ENCODE measurements around the gene NUPR1. TPM values are rescaled to one million over a fixed set of nuclear protein-coding genes. Genes with fewer than 3 reads are reported as not detected.
A peak's percentile ranks its signal among the peaks of the same experiment; 100 is the strongest.

Gene NUPR1
- total and polyA plus RNA-seq, 2 of the 13 experiments (the other 11 are each of a cell fraction or from before 2014, with no cell fraction given), result 18.0 to 25.6 TPM

DNA sequence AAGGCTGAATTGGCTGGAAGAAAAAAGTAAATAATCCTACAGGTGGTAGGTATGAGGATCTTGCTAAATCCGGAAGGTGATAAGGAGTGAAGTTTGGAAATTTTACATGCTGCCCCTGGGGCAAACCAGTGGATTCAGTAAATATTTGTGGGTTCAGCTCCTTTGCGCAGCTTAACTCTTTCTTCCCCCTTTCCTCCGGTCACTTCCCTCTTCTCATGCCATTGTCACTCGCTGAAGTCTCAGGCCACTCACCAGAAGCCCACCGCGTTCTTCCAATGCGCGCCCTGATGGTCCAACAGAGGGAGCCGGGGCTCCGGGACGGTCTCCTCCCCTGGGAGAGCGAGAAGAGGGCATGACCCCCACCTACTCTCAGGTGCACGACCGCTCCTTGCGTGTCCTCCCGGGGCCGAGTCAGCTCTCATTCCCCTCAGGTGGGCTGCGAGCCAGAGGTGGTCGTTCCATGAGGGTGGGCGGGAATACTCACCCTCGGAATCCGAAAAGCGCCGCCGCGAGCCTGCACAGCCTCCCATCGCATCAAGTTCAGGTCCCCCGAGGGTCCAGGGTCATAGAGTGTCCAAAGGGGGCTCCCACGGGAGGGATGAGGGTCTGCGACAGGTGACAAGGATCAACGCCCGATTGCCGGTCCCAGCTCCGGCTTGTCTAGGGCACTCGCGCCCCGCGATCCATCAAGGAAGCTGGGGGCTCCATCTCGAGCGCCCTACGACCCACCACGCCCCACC, 47.4 kb downstream of the NUPR1 start (continued):
- TF ChIP-seq, protein P1, sequence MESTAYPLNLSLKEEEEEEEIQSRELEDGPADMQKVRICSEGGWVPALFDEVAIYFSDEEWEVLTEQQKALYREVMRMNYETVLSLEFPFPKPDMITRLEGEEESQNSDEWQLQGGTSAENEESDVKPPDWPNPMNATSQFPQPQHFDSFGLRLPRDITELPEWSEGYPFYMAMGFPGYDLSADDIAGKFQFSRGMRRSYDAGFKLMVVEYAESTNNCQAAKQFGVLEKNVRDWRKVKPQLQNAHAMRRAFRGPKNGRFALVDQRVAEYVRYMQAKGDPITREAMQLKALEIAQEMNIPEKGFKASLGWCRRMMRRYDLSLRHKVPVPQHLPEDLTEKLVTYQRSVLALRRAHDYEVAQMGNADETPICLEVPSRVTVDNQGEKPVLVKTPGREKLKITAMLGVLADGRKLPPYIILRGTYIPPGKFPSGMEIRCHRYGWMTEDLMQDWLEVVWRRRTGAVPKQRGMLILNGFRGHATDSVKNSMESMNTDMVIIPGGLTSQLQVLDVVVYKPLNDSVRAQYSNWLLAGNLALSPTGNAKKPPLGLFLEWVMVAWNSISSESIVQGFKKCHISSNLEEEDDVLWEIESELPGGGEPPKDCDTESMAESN (CRISPR knock-in tag; conservative IDR thresholded peaks at IDR 0.05), result peak; percentile 38; the same call in 1 of the 2 replicates
- TF ChIP-seq YY1 (IDR thresholded peaks at IDR 0.05; ENCODE audit: insufficient read depth, insufficient replicate concordance, low read depth, low read length) (no peak), AGO2 (optimal IDR thresholded peaks at IDR 0.05; ENCODE audit: low read depth, low read length) (peak; percentile 36), GTF2F1 (IDR thresholded peaks at IDR 0.05; ENCODE audit: low read length) (no peak), FOXJ3 (CRISPR knock-in tag; IDR thresholded peaks at IDR 0.05; ENCODE audit: borderline replicate concordance) (peak; percentile 23; the same call in 1 of the 2 replicates), SIN3A (IDR thresholded peaks at IDR 0.05; ENCODE audit: borderline replicate concordance, low read depth, low read length) (no peak), SP2 (CRISPR knock-in tag; IDR thresholded peaks at IDR 0.05) (0 out of 2 replicates have a peak, but pooled peaks have one; percentile 14), ZNF414 (CRISPR knock-in tag; IDR thresholded peaks at IDR 0.05) (no peak), JARID2 (CRISPR knock-in tag; IDR thresholded peaks at IDR 0.05; ENCODE audit: insufficient replicate concordance) (peak; percentile 65), ZMYM3 (CRISPR knock-in tag; IDR thresholded peaks at IDR 0.05) (peak; percentile 44), RERE (CRISPR knock-in tag; IDR thresholded peaks at IDR 0.05; ENCODE audit: low read depth) (no peak), HOXA3 (CRISPR knock-in tag; IDR thresholded peaks at IDR 0.05) (no peak; the same call in 1 of the 2 replicates), HMG20B (CRISPR knock-in tag; conservative IDR thresholded peaks at IDR 0.05) (no peak), ETV5 (CRISPR knock-in tag; IDR thresholded peaks at IDR 0.05; ENCODE audit: borderline replicate concordance) (no peak; the same call in 1 of the 2 replicates), KDM5B (CRISPR knock-in tag; IDR thresholded peaks at IDR 0.05; ENCODE audit: borderline replicate concordance) (peak; percentile 67; the same call in 1 of the 2 replicates), HNRNPLL (IDR thresholded peaks at IDR 0.05; ENCODE audit: low read depth, low read length, poor library complexity, severe bottlenecking) (peak; percentile 33), ZNF713 (CRISPR knock-in tag; IDR thresholded peaks at IDR 0.05) (no peak), NONO (IDR thresholded peaks at IDR 0.05) (no peak), NONO (CRISPR knock-in tag; conservative IDR thresholded peaks at IDR 0.05) (no peak)
